ENCODE data around the gene TRIM40. TPM values are rescaled to one million over a fixed set of nuclear protein-coding genes. Genes with fewer than 3 reads are reported as not detected.
"Not testable (repeated sequence)": the region's sequence is repeated elsewhere in the genome, so short reads cannot be mapped to it uniquely, and the experiment has no call there.

Gene TRIM40
- total RNA-seq, 1 experiment from 2014 or later: not detected

DNA sequence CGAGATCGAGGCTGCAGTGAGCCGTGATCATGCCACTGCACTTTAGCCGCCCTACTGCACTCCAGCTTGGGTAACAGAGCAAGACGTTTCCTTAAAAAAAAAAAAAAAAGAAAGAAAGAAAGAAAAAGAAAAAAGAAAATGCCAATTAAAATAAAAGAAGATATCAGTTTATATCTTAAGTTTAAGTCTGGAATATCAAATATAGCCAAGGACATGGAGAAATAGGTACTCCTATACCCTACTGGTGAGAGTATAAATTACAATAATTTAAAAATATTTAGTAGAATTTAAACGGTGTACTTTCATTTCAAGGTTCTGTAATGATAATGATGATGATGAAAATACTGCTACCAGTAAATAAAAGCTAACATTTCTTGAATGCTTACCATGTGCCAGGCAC lies 19.2 kb upstream of the TRIM40 start:
- no peak for DNase-seq (ENCODE audit: low read depth, low spot score)
- Histone ChIP-seq H3K27me3 (ENCODE audit: control insufficient read depth, insufficient read depth, low read length) (peaks cover 14% of the 10 kb centered on the region), H3K36me3 (ENCODE audit: control insufficient read depth, insufficient read depth, low read length) (no peaks in the 10 kb centered on the region), H3K27ac (ENCODE audit: low read length) (no peak overlapping the region), H3K4me3 (ENCODE audit: low read depth in 2 of 2, low read length in 2 of 2) (no peak overlapping the region), H3K4me1 (ENCODE audit: control insufficient read depth, insufficient read depth, low read length) (no peaks in the 10 kb centered on the region), H3K9me3 (ENCODE audit: control insufficient read depth, insufficient read depth, low read depth, low read length) (no peaks in the 10 kb centered on the region)
- ATAC-seq: no peak
- intact Hi-C loops (cut with micrococcal nuclease; ENCODE audit: unreplicated experiment): no loop called here
- no TSS peak for BruUV-seq (replicated peaks)
- TF ChIP-seq SIN3A (IDR thresholded peaks at IDR 0.05; ENCODE audit: borderline replicate concordance, insufficient read depth, low read depth, low read length): no peak
- TF ChIP-seq, protein P1, sequence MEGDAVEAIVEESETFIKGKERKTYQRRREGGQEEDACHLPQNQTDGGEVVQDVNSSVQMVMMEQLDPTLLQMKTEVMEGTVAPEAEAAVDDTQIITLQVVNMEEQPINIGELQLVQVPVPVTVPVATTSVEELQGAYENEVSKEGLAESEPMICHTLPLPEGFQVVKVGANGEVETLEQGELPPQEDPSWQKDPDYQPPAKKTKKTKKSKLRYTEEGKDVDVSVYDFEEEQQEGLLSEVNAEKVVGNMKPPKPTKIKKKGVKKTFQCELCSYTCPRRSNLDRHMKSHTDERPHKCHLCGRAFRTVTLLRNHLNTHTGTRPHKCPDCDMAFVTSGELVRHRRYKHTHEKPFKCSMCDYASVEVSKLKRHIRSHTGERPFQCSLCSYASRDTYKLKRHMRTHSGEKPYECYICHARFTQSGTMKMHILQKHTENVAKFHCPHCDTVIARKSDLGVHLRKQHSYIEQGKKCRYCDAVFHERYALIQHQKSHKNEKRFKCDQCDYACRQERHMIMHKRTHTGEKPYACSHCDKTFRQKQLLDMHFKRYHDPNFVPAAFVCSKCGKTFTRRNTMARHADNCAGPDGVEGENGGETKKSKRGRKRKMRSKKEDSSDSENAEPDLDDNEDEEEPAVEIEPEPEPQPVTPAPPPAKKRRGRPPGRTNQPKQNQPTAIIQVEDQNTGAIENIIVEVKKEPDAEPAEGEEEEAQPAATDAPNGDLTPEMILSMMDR (IDR thresholded peaks at IDR 0.05): peak; percentile 23; the same call in 1 of the 2 replicates
- TF ChIP-seq POLR2AphosphoS5 (IDR thresholded peaks at IDR 0.05; ENCODE audit: low read depth, low read length): no peak
- in situ Hi-C loops (cut with HindIII; ENCODE audit: low pct_unique_long_range_greater_than_20kb, low sequenced_read_pairs): no loop called here
- ChIA-PET POLR2A (no interaction called here), CTCF (no interaction called here)

DNA sequence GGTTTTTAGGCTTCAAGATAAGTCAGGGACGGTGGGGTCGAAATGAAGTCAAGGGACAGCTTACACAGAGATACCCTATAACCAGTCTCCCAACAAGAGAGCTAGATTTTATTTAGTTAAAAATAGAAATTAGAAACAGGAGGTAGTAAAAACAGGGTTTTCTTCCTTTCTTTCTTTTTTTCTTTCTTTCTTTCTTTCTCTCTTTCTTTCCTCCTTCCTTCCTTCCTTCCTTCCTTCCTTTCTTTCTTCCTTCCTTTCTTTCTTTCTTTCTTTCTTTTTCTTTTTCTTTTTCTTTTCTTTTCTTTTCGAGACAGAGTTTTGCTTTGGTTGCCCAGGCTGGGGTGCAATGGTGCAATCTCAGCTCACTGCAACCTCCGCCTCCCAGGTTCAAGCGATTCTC lies 17.2 kb upstream of the TRIM40 start:
- ATAC-seq; H3K4me3 ChIP-seq (ENCODE audit: low read depth in 2 of 2, low read length in 2 of 2); H3K9me3 ChIP-seq (ENCODE audit: control insufficient read depth, insufficient read depth, low read depth, low read length); H3K27me3 ChIP-seq (ENCODE audit: control insufficient read depth, insufficient read depth, low read length); H3K36me3 ChIP-seq (ENCODE audit: control insufficient read depth, insufficient read depth, low read length); H3K4me1 ChIP-seq (ENCODE audit: control insufficient read depth, insufficient read depth, low read length); POLR2A ChIA-PET; DNase-seq (ENCODE audit: low read depth, low spot score); H3K27ac ChIP-seq (ENCODE audit: low read length); BruUV-seq (replicated peaks); in situ Hi-C loops (cut with HindIII; ENCODE audit: low pct_unique_long_range_greater_than_20kb, low sequenced_read_pairs); intact Hi-C loops (cut with micrococcal nuclease; ENCODE audit: unreplicated experiment); CTCF ChIA-PET: not testable (repeated sequence)

DNA sequence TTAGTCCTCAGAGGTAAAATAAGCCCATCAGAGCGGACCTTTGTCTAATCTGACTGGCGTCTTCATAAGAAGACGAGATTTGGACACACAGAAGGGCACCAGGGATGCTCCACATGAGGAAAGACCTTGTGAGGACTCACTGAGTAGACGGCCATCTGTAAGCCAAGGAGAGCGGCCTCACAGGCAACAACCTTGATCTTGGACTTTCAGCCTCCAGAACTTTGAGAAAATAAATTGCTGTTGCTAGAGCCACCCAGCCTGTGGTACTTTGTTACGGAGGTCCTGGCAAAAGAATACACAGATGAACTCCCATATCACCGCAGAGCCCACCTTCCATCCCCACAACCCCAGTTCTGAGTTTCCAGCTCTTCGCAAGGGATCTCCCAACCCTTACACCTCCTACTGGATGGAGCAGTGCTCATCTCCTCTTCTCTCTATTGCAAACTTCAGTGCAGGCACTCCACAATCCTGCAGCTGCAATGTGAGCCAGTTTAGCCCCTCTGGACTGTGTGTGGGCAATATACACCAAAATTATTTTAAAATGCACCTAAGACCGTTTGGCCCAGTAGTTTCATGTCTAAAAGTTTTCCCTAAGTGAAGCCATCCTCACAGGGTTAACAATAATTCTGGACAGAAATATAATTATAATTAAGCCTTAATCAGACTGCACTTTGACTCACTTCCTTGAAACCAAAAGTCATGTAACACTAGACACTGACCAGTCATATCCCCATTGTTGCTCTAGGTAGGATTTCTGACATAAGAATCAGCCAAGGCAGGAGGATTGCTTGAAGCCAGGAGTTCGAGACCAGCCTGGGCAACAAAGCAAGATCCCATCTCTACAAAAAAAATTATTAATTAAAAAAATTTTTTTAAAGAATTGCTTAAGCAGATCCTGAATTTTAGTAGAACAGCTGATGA lies 14.2 kb upstream of the TRIM40 start:
- in situ Hi-C loops (cut with HindIII; ENCODE audit: low pct_unique_long_range_greater_than_20kb, low sequenced_read_pairs): no loop called here
- Histone ChIP-seq H3K4me1 (ENCODE audit: control insufficient read depth, insufficient read depth, low read length) (no peaks in the 10 kb centered on the region), H3K27ac (ENCODE audit: low read length) (no peak overlapping the region), H3K36me3 (ENCODE audit: control insufficient read depth, insufficient read depth, low read length) (no peaks in the 10 kb centered on the region), H3K27me3 (ENCODE audit: control insufficient read depth, insufficient read depth, low read length) (no peaks in the 10 kb centered on the region), H3K4me3 (ENCODE audit: low read depth in 2 of 2, low read length in 2 of 2) (no peak overlapping the region), H3K9me3 (ENCODE audit: control insufficient read depth, insufficient read depth, low read depth, low read length) (no peaks in the 10 kb centered on the region)
- no peak for DNase-seq (ENCODE audit: low read depth, low spot score)
- intact Hi-C loops (cut with micrococcal nuclease; ENCODE audit: unreplicated experiment): no loop called here
- ChIA-PET CTCF (no interaction called here), POLR2A (no interaction called here)
- ATAC-seq: no peak
- no TSS peak for BruUV-seq (replicated peaks)
- TF ChIP-seq SIN3A (IDR thresholded peaks at IDR 0.05; ENCODE audit: borderline replicate concordance, insufficient read depth, low read depth, low read length) (no peak), TCF7L2 (IDR thresholded peaks at IDR 0.05; ENCODE audit: low read depth, low read length) (no peak), POLR2AphosphoS5 (IDR thresholded peaks at IDR 0.05; ENCODE audit: low read depth, low read length) (no peak)
- TF ChIP-seq, protein P1 (IDR thresholded peaks at IDR 0.05): no peak
- TF ChIP-seq, protein P2, sequence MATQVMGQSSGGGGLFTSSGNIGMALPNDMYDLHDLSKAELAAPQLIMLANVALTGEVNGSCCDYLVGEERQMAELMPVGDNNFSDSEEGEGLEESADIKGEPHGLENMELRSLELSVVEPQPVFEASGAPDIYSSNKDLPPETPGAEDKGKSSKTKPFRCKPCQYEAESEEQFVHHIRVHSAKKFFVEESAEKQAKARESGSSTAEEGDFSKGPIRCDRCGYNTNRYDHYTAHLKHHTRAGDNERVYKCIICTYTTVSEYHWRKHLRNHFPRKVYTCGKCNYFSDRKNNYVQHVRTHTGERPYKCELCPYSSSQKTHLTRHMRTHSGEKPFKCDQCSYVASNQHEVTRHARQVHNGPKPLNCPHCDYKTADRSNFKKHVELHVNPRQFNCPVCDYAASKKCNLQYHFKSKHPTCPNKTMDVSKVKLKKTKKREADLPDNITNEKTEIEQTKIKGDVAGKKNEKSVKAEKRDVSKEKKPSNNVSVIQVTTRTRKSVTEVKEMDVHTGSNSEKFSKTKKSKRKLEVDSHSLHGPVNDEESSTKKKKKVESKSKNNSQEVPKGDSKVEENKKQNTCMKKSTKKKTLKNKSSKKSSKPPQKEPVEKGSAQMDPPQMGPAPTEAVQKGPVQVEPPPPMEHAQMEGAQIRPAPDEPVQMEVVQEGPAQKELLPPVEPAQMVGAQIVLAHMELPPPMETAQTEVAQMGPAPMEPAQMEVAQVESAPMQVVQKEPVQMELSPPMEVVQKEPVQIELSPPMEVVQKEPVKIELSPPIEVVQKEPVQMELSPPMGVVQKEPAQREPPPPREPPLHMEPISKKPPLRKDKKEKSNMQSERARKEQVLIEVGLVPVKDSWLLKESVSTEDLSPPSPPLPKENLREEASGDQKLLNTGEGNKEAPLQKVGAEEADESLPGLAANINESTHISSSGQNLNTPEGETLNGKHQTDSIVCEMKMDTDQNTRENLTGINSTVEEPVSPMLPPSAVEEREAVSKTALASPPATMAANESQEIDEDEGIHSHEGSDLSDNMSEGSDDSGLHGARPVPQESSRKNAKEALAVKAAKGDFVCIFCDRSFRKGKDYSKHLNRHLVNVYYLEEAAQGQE (IDR thresholded peaks at IDR 0.05; ENCODE audit: insufficient read depth in 1 of 2, low read depth in 2 of 2, low read length in 1 of 2): no peak

Measured in Panc1 (cell line).